K562 (cell line): ENCODE results near the gene NBEAL2. TPM values are rescaled to one million over a fixed set of nuclear protein-coding genes. Genes with fewer than 3 reads are reported as not detected.
A peak's percentile ranks its signal among the peaks of the same experiment; 100 is the strongest.

Source experiments
- ATF2 ChIP-seq: sonication (generic); formaldehyde crosslinking; IDR thresholded peaks from 2 replicates; pipeline ENCODE4 v1.8.1; 2022; ENCODE audit warnings: missing genetic modification reagents
- CBX2 ChIP-seq: fragments of 200-600 bp; sonication (generic); IDR thresholded peaks from one replicate; pipeline ENCODE4 v1.6.1; 2012; ENCODE audit warnings: mild to moderate bottlenecking, low read length, inconsistent platforms; ENCODE audit not compliant: insufficient read depth, poor library complexity, severe bottlenecking
- CC2D1A ChIP-seq: fragments of 450-650 bp; IDR thresholded peaks from 2 replicates; pipeline ENCODE4 v1.6.1; 2017; ENCODE audit warnings: mild to moderate bottlenecking
- CCAR2 ChIP-seq: fragments of 200-400 bp; formaldehyde crosslinking; IDR thresholded peaks from 2 replicates; pipeline ENCODE4 v1.6.1; 2017; ENCODE audit warnings: mild to moderate bottlenecking, low read depth, low read length
- CEBPB ChIP-seq: fragments of 450-650 bp; IDR thresholded peaks from 2 replicates; pipeline ENCODE4 v1.6.1; 2016; ENCODE audit warnings: missing genetic modification characterization, missing compliant biosample characterization
- CHCHD3 ChIP-seq: fragments of 250-450 bp; sonication (Bioruptor Pico); IDR thresholded peaks from 2 replicates; pipeline ENCODE4 v2.1.2; 2022; ENCODE audit warnings: mild to moderate bottlenecking
- ERF ChIP-seq: fragments of 450-650 bp; formaldehyde crosslinking; IDR thresholded peaks from 2 replicates; pipeline ENCODE4 v1.4.0; 2020; ENCODE audit warnings: mild to moderate bottlenecking, mixed read lengths
- ETV1 ChIP-seq: fragments of 450-650 bp; conservative IDR thresholded peaks from 2 replicates; pipeline ENCODE4 v1.6.1; 2016; ENCODE audit warnings: missing genetic modification characterization, control low read depth, low read depth, missing compliant biosample characterization
- FOXA1 ChIP-seq: fragments of 450-650 bp; IDR thresholded peaks from 2 replicates; pipeline ENCODE4 v1.6.1; 2016; ENCODE audit warnings: mild to moderate bottlenecking, borderline replicate concordance
- MITF ChIP-seq: IDR thresholded peaks from 2 replicates; pipeline ENCODE4 v1.6.1; 2014; ENCODE audit warnings: antibody characterized with exemption
- NELFE ChIP-seq: IDR thresholded peaks from 2 replicates; pipeline ENCODE4 v1.6.1; 2011; ENCODE audit warnings: mild to moderate bottlenecking; ENCODE audit not compliant: insufficient read depth, insufficient read length
- NFYB ChIP-seq: IDR thresholded peaks from 2 replicates; pipeline ENCODE4 v1.6.1; 2011; ENCODE audit warnings: mild to moderate bottlenecking, moderate library complexity; ENCODE audit not compliant: insufficient read length; ENCODE audit errors: extremely low read depth
- PCBP2 ChIP-seq: fragments of 200-400 bp; formaldehyde crosslinking; IDR thresholded peaks from 2 replicates; pipeline ENCODE4 v1.6.1; 2018; ENCODE audit warnings: low read length, low read depth, mild to moderate bottlenecking, moderate library complexity; ENCODE audit not compliant: poor library complexity, severe bottlenecking
- POLR2A ChIP-seq: fragments of 450-650 bp; conservative IDR thresholded peaks from 2 replicates; pipeline ENCODE4 v1.6.1; 2016
- RBM25 ChIP-seq: fragments of 200-400 bp; formaldehyde crosslinking; IDR thresholded peaks from 2 replicates; pipeline ENCODE4 v1.6.1; 2018; ENCODE audit warnings: low read length, low read depth, moderate library complexity; ENCODE audit not compliant: severe bottlenecking
- SIN3B ChIP-seq: fragments of 450-650 bp; IDR thresholded peaks from 2 replicates; pipeline ENCODE4 v1.6.1; 2017; ENCODE audit warnings: low read depth, mild to moderate bottlenecking, moderate library complexity
- SMAD2 ChIP-seq: fragments of 150-350 bp; IDR thresholded peaks from 2 replicates; pipeline ENCODE4 v1.6.1; 2014; ENCODE audit warnings: low read depth, mild to moderate bottlenecking, low read length
- SMAD3 ChIP-seq: fragments of 450-650 bp; formaldehyde crosslinking; conservative IDR thresholded peaks from 2 replicates; pipeline ENCODE4 v1.4.0; 2020; ENCODE audit warnings: mild to moderate bottlenecking
- SRF ChIP-seq, 2 experiments: fragments of 250-450, 450-650 bp in 1 of 2; sonication (Bioruptor Pico) in 1 of 2; sonication (generic) in 1 of 2; formaldehyde crosslinking; IDR thresholded peaks; 2 replicates each; pipeline versions ENCODE4 v1.5.0 to v1.5.1; 2020 to 2022; ENCODE audit warnings: mild to moderate bottlenecking in 1 of 2, missing genetic modification reagents in 1 of 2
- XRCC4 ChIP-seq: IDR thresholded peaks from one replicate; pipeline ENCODE4 v1.6.1; 2011; ENCODE audit not compliant: insufficient read depth, insufficient read length; ENCODE audit errors: extremely low read depth
- ZC3H11A ChIP-seq: IDR thresholded peaks from 2 replicates; pipeline ENCODE4 v1.6.1; 2012; ENCODE audit warnings: low read depth, low read length, improper control_type of control experiment
- ZFP36 ChIP-seq: fragments of 150-350 bp; IDR thresholded peaks from 2 replicates; pipeline ENCODE4 v1.6.1; 2018; ENCODE audit warnings: low read length, low read depth; ENCODE audit not compliant: partially characterized antibody
- polyA plus RNA-seq, 8 experiments: library from polyadenylated mRNA; depleted of rRNA in 4 of 8; stranded (reverse) in 5 of 8; unstranded in 3 of 8; fragments of >200 nt; fragmentation: Nextera tagmentation in 2 of 8; fragmentation: Illumina TruSeq in 1 of 8; extraction: Ambion mirVana in 2 of 8; extraction: Trizol in 1 of 8; gene quantifications; 2 replicates each; pipeline versions ENCODE4 v1.2.1 to v1.2.3, GENCODE V29; 2011 to 2014; ENCODE audit warnings: inconsistent platforms in 1 of 8, missing spikeins in 1 of 8
- total RNA-seq, 7 experiments: library from RNA; depleted of rRNA in 6 of 7; stranded (reverse); fragments of >200 nt in 6 of 7; fragmentation: Illumina TruSeq in 2 of 7; extraction: Trizol in 2 of 7; gene quantifications; 2 replicates each; pipeline versions ENCODE4 v1.2.1 to v1.2.3, GENCODE V29; 2011 to 2021; ENCODE audit warnings: low replicate concordance in 1 of 7
- TF ChIP-seq, protein P1 (sequence below): fragments of 450-650 bp; formaldehyde crosslinking; conservative IDR thresholded peaks from 2 replicates; pipeline ENCODE4 v1.4.0; 2022; ENCODE audit warnings: mild to moderate bottlenecking, missing genetic modification characterization

The NBEAL2 gene
- total and polyA plus RNA-seq, 9 of the 15 experiments (the other 6 are each of a cell fraction or from before 2014, with no cell fraction given) = 0.06 to 114 (median 29.6) TPM

- TF ChIP-seq PCBP2 (no peak), XRCC4 (no peak), MITF (0 out of 2 replicates have a peak, but pooled peaks have one; percentile 26), ZFP36 (peak; percentile 100), CC2D1A (no peak), FOXA1 (no peak), NELFE (no peak), CCAR2 (no peak), SMAD2 (no peak), ERF (CRISPR knock-in tag) (peak; percentile 77), ETV1 (tag) (no peak; the same call in 1 of the 2 replicates), NFYB (no peak), SIN3B (no peak), CHCHD3 (CRISPR knock-in tag) (0 out of 2 replicates have a peak, but pooled peaks have one; percentile 65), CBX2 (no peak), SMAD3 (no peak), SRF (CRISPR knock-in tag; IDR thresholded peaks at IDR 0.05) (peak; percentile 35 to 74; a peak in 2 of 4 replicates), ATF2 (CRISPR knock-in tag) (no peak), RBM25 (peak; percentile 100), ZC3H11A (no peak), CEBPB (tag) (no peak), POLR2A (peak; percentile 89)
- TF ChIP-seq, protein P1, sequence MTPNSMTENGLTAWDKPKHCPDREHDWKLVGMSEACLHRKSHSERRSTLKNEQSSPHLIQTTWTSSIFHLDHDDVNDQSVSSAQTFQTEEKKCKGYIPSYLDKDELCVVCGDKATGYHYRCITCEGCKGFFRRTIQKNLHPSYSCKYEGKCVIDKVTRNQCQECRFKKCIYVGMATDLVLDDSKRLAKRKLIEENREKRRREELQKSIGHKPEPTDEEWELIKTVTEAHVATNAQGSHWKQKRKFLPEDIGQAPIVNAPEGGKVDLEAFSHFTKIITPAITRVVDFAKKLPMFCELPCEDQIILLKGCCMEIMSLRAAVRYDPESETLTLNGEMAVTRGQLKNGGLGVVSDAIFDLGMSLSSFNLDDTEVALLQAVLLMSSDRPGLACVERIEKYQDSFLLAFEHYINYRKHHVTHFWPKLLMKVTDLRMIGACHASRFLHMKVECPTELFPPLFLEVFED = no peak
Measured at GRCh38 chr3:46978985-46979944, at the start of gene NBEAL2 (continued).
